ENCODE measurements around the gene NAA80. TPM values are rescaled to one million over a fixed set of nuclear protein-coding genes. Genes with fewer than 3 reads are reported as not detected.
A peak's percentile ranks its signal among the peaks of the same experiment; 100 is the strongest.

NAA80 gene
- total and polyA plus RNA-seq, 2 donors (not counting 3 experiments of a cell fraction or from before 2014, with no cell fraction given) = 9.0 to 13.1 TPM

DNA sequence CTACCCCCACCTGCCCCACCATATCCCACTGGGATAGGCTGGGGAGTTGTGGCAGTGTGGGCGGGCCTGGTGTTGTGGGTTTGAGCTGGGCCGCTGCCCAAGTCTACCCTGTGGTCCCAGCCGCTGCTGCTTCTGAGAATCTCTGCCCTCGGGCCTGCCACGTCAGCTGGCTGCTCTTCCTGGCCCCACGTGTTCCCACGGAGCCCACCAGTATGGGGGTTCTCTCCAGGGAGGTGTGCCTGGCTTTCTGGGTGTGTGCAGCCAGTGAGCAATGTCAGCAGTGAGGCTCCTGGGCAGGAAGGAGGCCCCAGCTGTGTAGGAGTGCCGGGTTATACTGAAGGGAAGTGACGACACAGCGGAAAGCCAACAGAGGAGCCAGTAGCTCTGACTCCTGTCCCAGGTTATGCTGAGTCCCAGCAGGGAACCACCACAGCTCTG, 52.7 kb downstream of the NAA80 start:
- Histone ChIP-seq H3K79me2 (ENCODE audit: control insufficient read depth, insufficient read depth, low read length) (peaks cover 91% of the 10 kb centered on the region), H3K36me3 (ENCODE audit: control insufficient read depth in 2 of 2, extremely low read depth in 1 of 2, insufficient read depth in 2 of 2, low read length in 2 of 2) (peaks cover 4 to 29% of the 10 kb centered on the region in 2 experiments), H3K9ac (replicated peaks; ENCODE audit: extremely low read depth, insufficient read depth, low read length) (peak overlapping the region; percentile 56), H3K27me3 (ENCODE audit: control insufficient read depth in 2 of 2, insufficient read depth in 2 of 2, low read length in 2 of 2) (no peaks in the 10 kb centered on the region), H3K27ac (ENCODE audit: insufficient read depth, low read depth, low read length) (peak overlapping the region; percentile 86), H3K4me1 (ENCODE audit: control insufficient read depth, extremely low read depth, insufficient read depth, low read length) (peaks cover 90% of the 10 kb centered on the region), H3K9me1 (replicated peaks; ENCODE audit: control insufficient read depth, extremely low read depth, insufficient read depth, low read length) (no peaks in the 10 kb centered on the region), H3K4me2 (ENCODE audit: insufficient read depth, low read length) (peak overlapping the region; percentile 32), H3K4me3 (replicated peaks in 1 of 3; ENCODE audit: insufficient read depth in 1 of 3, low read depth in 1 of 3, low read length in 3 of 3) (no peak overlapping the region), H4K20me1 (replicated peaks; ENCODE audit: control insufficient read depth, extremely low read depth, insufficient read depth, low read length) (no peaks in the 10 kb centered on the region), H2AFZ (ENCODE audit: low read depth, low read length) (no peak overlapping the region), H3K9me3 (replicated peaks; ENCODE audit: control insufficient read depth, insufficient read depth, low read length) (no peaks in the 10 kb centered on the region)
- FAIRE-seq (no peak), DNase-seq (ENCODE audit: low read depth, low spot score) (peak; percentile 78)
- ChIA-PET CTCF (interaction anchor here (0.5 to 3.7 kb wide), 25 partner anchors 9 to 407 kb away, joined by 3 to 134 read pairs (median 6); partner anchors contain the start of genes GNAI2, GNAT1 and IFRD2), POLR2A (interaction anchor here (0.8 to 1.9 kb wide), 5 partner anchors 10 to 82 kb away, joined by 3 to 14 read pairs (median 3); partner anchors contain the start of genes GNAI2, SEMA3B and TUSC2)
- intact Hi-C loops (cut with micrococcal nuclease) (loop anchor here (1.0 to 2.0 kb wide), 5 partner anchors 8 to 27 kb away; no protein-coding TSS in a partner anchor), dilution Hi-C loops (cut with MboI; ENCODE audit: extremely low pct_ligation_motif_present, low sequenced_read_pairs) (no loop called here)
- no TSS peak for BruUV-seq (replicated peaks)
- TF ChIP-seq FOS (IDR thresholded peaks at IDR 0.05; ENCODE audit: borderline replicate concordance, insufficient read depth, low read length) (peak; percentile 10), POLR2A (IDR thresholded peaks at IDR 0.05; ENCODE audit: low read depth, low read length) (no peak), EZH2 (IDR thresholded peaks at IDR 0.05; ENCODE audit: borderline replicate concordance, low read depth, low read length, severe bottlenecking) (no peak), POLR2AphosphoS5 (IDR thresholded peaks at IDR 0.05; ENCODE audit: insufficient read depth, low read depth, low read length) (no peak), GATA2 (IDR thresholded peaks at IDR 0.05; ENCODE audit: insufficient read depth, insufficient read length, low read depth, low read length) (no peak), MYC (IDR thresholded peaks at IDR 0.05; ENCODE audit: low read depth, low read length) (no peak), JUN (IDR thresholded peaks at IDR 0.05; ENCODE audit: borderline replicate concordance, insufficient read depth, insufficient read length, low read depth) (no peak)
- TF ChIP-seq, protein P1, sequence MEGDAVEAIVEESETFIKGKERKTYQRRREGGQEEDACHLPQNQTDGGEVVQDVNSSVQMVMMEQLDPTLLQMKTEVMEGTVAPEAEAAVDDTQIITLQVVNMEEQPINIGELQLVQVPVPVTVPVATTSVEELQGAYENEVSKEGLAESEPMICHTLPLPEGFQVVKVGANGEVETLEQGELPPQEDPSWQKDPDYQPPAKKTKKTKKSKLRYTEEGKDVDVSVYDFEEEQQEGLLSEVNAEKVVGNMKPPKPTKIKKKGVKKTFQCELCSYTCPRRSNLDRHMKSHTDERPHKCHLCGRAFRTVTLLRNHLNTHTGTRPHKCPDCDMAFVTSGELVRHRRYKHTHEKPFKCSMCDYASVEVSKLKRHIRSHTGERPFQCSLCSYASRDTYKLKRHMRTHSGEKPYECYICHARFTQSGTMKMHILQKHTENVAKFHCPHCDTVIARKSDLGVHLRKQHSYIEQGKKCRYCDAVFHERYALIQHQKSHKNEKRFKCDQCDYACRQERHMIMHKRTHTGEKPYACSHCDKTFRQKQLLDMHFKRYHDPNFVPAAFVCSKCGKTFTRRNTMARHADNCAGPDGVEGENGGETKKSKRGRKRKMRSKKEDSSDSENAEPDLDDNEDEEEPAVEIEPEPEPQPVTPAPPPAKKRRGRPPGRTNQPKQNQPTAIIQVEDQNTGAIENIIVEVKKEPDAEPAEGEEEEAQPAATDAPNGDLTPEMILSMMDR (IDR thresholded peaks at IDR 0.05; ENCODE audit: extremely low read depth in 1 of 2, insufficient read depth in 1 of 2, low read depth in 1 of 2, low read length in 2 of 2) = no peak
- TF ChIP-seq, protein P2, sequence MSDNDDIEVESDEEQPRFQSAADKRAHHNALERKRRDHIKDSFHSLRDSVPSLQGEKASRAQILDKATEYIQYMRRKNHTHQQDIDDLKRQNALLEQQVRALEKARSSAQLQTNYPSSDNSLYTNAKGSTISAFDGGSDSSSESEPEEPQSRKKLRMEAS (IDR thresholded peaks at IDR 0.05; ENCODE audit: insufficient read depth, insufficient read length) = peak; percentile 12

Other genes starting within 250 kb of the NAA80 start
- gene RBM5, start 210.5 kb downstream of the NAA80 start, total RNA-seq = 188 and 190 TPM in 2 replicates
- gene RBM5, start 210.5 kb downstream of the NAA80 start, polyA plus RNA-seq = 218 and 281 TPM in 2 replicates
- 99.1 and 143 TPM in 2 replicates for gene SEMA3F, start 144.1 kb downstream of the NAA80 start, total RNA-seq
- 64.8 and 65.8 TPM in 2 replicates for gene SEMA3F, start 144.1 kb downstream of the NAA80 start, polyA plus RNA-seq
- 0.77 and 0.78 TPM in 2 replicates for gene GNAT1, start 107.8 kb downstream of the NAA80 start, total RNA-seq
- 0.05 TPM in 1 of 2 replicates, not detected in the other for gene GNAT1, start 107.8 kb downstream of the NAA80 start, polyA plus RNA-seq
- gene SLC38A3, start 94.1 kb downstream of the NAA80 start, total RNA-seq = 0.60 and 0.65 TPM in 2 replicates
- 0.94 and 1.1 TPM in 2 replicates for gene SLC38A3, start 94.1 kb downstream of the NAA80 start, polyA plus RNA-seq
- gene GNAI2, start 63.2 kb downstream of the NAA80 start, total RNA-seq = 767 and 773 TPM in 2 replicates
- gene GNAI2, start 63.2 kb downstream of the NAA80 start, polyA plus RNA-seq = 1,875 and 2,290 TPM in 2 replicates
- 0.97 and 1.5 TPM in 2 replicates for gene SEMA3B, start 30.3 kb downstream of the NAA80 start, total RNA-seq
- gene SEMA3B, start 30.3 kb downstream of the NAA80 start, polyA plus RNA-seq = 1.2 and 1.4 TPM in 2 replicates
- not detected in 2 replicates for gene LSMEM2, start 20.3 kb downstream of the NAA80 start, total RNA-seq
- not detected in 2 replicates for gene LSMEM2, start 20.3 kb downstream of the NAA80 start, polyA plus RNA-seq
- gene IFRD2, start 7.0 kb downstream of the NAA80 start, total RNA-seq = 109 and 111 TPM in 2 replicates
- 99.4 and 101 TPM in 2 replicates for gene IFRD2, start 7.0 kb downstream of the NAA80 start, polyA plus RNA-seq
- 3.8 and 4.8 TPM in 2 replicates for gene HYAL3, start within 50 bp of the NAA80 start, total RNA-seq
- gene HYAL3, start within 50 bp of the NAA80 start, polyA plus RNA-seq = 11.5 and 12.8 TPM in 2 replicates
- gene HYAL1, start 4.2 kb upstream of the NAA80 start, total RNA-seq = 1.6 and 2.2 TPM in 2 replicates
- 3.3 and 3.8 TPM in 2 replicates for gene HYAL1, start 4.2 kb upstream of the NAA80 start, polyA plus RNA-seq
- gene HYAL2, start 23.3 kb upstream of the NAA80 start, total RNA-seq = 266 and 279 TPM in 2 replicates
- gene HYAL2, start 23.3 kb upstream of the NAA80 start, polyA plus RNA-seq = 970 and 1,145 TPM in 2 replicates
- gene TUSC2, start 28.8 kb upstream of the NAA80 start, total RNA-seq = 30.0 and 31.0 TPM in 2 replicates
- gene TUSC2, start 28.8 kb upstream of the NAA80 start, polyA plus RNA-seq = 84.8 and 89.0 TPM in 2 replicates
- gene RASSF1, start 41.4 kb upstream of the NAA80 start, total RNA-seq = 27.0 and 31.9 TPM in 2 replicates
- gene RASSF1, start 41.4 kb upstream of the NAA80 start, polyA plus RNA-seq = 52.2 and 59.7 TPM in 2 replicates
- 0.38 and 0.51 TPM in 2 replicates for gene ZMYND10, start 46.3 kb upstream of the NAA80 start, total RNA-seq
- gene ZMYND10, start 46.3 kb upstream of the NAA80 start, polyA plus RNA-seq = 0.25 and 0.33 TPM in 2 replicates
- 13.4 and 14.5 TPM in 2 replicates for gene NPRL2, start 51.4 kb upstream of the NAA80 start, total RNA-seq
- gene NPRL2, start 51.4 kb upstream of the NAA80 start, polyA plus RNA-seq = 30.6 and 33.5 TPM in 2 replicates
- 13.6 and 16.3 TPM in 2 replicates for gene CYB561D2, start 51.5 kb upstream of the NAA80 start, total RNA-seq
- 46.0 and 55.8 TPM in 2 replicates for gene CYB561D2, start 51.5 kb upstream of the NAA80 start, polyA plus RNA-seq
- 43.2 and 44.7 TPM in 2 replicates for gene TMEM115, start 60.1 kb upstream of the NAA80 start, total RNA-seq
- gene TMEM115, start 60.1 kb upstream of the NAA80 start, polyA plus RNA-seq = 65.5 and 90.1 TPM in 2 replicates
- not detected in 2 replicates for gene CACNA2D2, start 204.2 kb upstream of the NAA80 start, total RNA-seq
- 0.15 and 0.21 TPM in 2 replicates for gene CACNA2D2, start 204.2 kb upstream of the NAA80 start, polyA plus RNA-seq

Data from endothelial cell of umbilical vein (primary cell).